Gastrocnemius medialis (tissue), 4 donors: Measurements from ENCODE around the gene AFTPH.

Source experiments
- CTCF ChIP-seq, 5 experiments: fragments of 450-650 bp in 3 of 5; fragments of 200-600 bp in 2 of 5; sonication (generic) in 2 of 5; IDR thresholded peaks in 4 of 5; conservative IDR thresholded peaks in 1 of 5; 1 replicate in 4 of 5; 2 replicates in 1 of 5; pipeline ENCODE4 v1.5.1; 2016 to 2019; ENCODE audit warnings: antibody characterized with exemption in 5 of 5, mild to moderate bottlenecking in 3 of 5, moderate library complexity in 3 of 5
- POLR2A ChIP-seq, 2 donors: fragments of 450-650 bp; IDR thresholded peaks; one replicate each; pipeline ENCODE4 v1.6.1; 2017; ENCODE audit warnings: antibody characterized with exemption in 2 of 2, mild to moderate bottlenecking in 2 of 2, moderate library complexity in 2 of 2

GRCh38 chr2:64489081-64489751 is 34.9 kb upstream of the AFTPH start:
- TF ChIP-seq CTCF (IDR thresholded peaks at IDR 0.05 in 4 of 5, conservative IDR thresholded peaks at IDR 0.05 in 1 of 5) (no peak), POLR2A (IDR thresholded peaks at IDR 0.05) (no peak)
